Fibroblast of the aortic adventitia (primary cell): ENCODE data around the gene MAGEB4. TPM values are rescaled to one million over a fixed set of nuclear protein-coding genes. Genes with fewer than 3 reads are reported as not detected.
A peak's percentile ranks its signal among the peaks of the same experiment; 100 is the strongest.
"Not testable (repeated sequence)": the region's sequence is repeated elsewhere in the genome, so short reads cannot be mapped to it uniquely, and the experiment has no call there.

Experiments
- DNase-seq: peaks from one replicate; pipeline ENCODE4 v3.0.0-alpha.2; 2010; ENCODE audit warnings: low read depth
- H3K4me3 ChIP-seq: 2 replicates; pipeline ENCODE4 v1.5.1; 2011; ENCODE audit warnings: low read depth, mild to moderate bottlenecking, control low read depth, low read length, moderate library complexity
- total RNA-seq: library from RNA; depleted of rRNA; stranded (reverse); fragments of >200 nt; gene quantifications from 2 replicates; pipeline ENCODE4 v1.2.3, GENCODE V29; 2012; ENCODE audit warnings: low replicate concordance
- TF ChIP-seq, protein P1 (sequence below): IDR thresholded peaks from 2 replicates; pipeline ENCODE4 v1.5.1; 2011; ENCODE audit warnings: mild to moderate bottlenecking, low read length, control low read depth, inconsistent platforms; ENCODE audit not compliant: insufficient read depth

Gene MAGEB4
- total RNA-seq: not detected in 2 replicates

DNA sequence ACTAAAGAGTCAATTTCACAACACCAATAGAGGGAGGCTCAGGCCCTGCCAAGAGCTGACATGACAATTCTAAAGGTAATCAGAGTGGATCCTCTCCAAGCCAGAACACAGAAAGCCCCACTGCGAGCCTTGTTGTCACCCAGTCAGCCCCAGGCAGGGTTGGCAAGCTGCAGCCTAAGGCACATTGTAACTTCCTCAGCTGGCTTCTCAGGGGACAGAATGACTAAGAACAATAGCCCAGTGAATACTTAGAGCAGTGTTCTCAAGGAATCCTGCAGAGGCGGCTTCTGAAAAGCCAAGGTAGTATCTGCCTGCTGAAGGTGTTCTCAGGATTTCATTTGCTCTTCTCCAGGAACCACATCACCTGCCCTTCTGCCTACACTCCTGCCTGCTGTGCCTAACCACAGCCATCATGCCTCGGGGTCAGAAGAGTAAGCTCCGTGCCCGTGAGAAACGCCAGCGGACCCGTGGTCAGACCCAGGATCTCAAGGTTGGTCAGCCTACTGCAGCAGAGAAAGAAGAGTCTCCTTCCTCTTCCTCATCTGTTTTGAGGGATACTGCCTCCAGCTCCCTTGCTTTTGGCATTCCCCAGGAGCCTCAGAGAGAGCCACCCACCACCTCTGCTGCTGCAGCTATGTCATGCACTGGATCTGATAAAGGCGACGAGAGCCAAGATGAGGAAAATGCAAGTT lies at the start of gene MAGEB4:
TSS of gene MAGEB4 (plus strand) at position 277 of the 692 bp plus-strand sequence. CDS start at position 413, 136 bp downstream.
- TF ChIP-seq, protein P1, sequence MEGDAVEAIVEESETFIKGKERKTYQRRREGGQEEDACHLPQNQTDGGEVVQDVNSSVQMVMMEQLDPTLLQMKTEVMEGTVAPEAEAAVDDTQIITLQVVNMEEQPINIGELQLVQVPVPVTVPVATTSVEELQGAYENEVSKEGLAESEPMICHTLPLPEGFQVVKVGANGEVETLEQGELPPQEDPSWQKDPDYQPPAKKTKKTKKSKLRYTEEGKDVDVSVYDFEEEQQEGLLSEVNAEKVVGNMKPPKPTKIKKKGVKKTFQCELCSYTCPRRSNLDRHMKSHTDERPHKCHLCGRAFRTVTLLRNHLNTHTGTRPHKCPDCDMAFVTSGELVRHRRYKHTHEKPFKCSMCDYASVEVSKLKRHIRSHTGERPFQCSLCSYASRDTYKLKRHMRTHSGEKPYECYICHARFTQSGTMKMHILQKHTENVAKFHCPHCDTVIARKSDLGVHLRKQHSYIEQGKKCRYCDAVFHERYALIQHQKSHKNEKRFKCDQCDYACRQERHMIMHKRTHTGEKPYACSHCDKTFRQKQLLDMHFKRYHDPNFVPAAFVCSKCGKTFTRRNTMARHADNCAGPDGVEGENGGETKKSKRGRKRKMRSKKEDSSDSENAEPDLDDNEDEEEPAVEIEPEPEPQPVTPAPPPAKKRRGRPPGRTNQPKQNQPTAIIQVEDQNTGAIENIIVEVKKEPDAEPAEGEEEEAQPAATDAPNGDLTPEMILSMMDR: no peak
- DNase-seq: no peak
- no peak within 1 kb of the TSS for H3K4me3 ChIP-seq

- DNase-seq, H3K4me3 ChIP-seq: not testable (repeated sequence)
Measured at GRCh38 chrX:30193910-30194309, 47.9 kb upstream of the MAGEB4 start.

DNA sequence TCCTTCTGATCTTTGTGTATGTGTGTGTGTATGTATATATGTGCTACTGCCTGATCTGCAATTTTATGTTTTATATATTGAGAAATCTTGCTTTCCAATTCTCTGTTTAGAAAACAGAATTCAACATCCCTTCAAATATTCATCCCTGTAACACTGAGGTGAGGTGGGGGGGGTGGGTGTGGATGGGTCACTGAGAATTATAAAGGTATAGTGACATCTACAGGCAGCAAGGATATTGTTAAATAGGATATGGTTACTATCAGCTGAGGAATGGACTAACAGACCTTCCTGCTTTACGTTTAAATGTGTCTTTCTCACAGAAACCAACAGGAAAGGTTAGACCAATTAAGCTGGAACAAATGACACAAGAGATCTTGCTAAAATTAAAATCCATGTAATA lies 45.5 kb upstream of the MAGEB4 start:
- DNase-seq: peak; percentile 1
- H3K4me3 ChIP-seq: no peak overlapping the region

DNA sequence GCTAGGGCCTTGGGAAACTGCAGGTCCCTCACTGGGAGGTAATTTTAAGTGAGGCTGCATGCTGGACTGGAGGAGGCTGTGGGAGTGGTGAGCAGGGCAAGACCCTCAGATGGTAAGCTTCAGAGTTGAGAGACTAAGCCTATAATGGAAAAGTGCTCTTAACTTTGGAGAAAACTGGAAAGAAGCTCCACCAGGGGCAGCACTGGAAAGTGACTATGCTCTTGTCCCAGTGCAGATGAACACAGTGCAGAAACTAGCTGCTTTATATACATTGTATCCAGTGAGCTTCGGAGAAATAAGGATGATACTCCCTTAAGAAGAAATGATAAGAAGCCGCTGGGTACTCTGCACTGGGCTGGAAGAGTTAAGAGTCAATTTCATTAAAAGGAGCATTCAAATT lies 29.6 kb upstream of the MAGEB4 start:
- DNase-seq: no peak
- TF ChIP-seq, protein P1: no peak
- H3K4me3 ChIP-seq: no peak overlapping the region

More for the DNA sequence above, 45.5 kb upstream of the MAGEB4 start:
- TF ChIP-seq, protein P1: peak; percentile 15

DNA sequence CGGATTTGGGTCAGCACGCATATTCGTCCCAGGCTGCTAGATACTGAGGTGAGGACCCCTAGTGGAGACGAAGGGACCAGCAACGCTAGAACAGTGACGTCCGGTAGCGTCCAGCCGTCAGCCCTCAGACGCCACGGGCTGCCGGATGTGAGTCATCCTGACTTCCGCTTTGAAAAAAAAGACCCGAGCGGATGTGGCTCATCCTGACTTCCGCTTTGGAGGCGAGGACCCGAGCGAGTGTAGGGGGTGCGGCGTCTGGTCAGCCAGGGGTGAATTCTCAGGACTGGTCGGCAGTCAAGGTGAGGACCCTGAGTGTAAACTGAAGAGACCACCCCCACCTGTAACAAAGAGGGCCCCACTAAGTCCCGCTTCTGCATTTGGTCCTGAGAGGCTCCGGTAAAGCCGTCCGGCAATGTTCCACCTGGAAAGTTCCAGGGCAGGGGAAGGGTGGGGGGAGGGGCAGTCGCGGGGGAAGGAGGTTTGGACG lies 26.4 kb upstream of the MAGEB4 start, which contains the start of gene MAGEB2:
TSS of gene MAGEB2 (plus strand) at position 207 of the 487 bp plus-strand sequence. CDS start 3,018 bp downstream, outside the sequence.
- no peak for DNase-seq
- TF ChIP-seq, protein P1: no peak
- H3K4me3 ChIP-seq: no peak within 1 kb of the TSS

DNA sequence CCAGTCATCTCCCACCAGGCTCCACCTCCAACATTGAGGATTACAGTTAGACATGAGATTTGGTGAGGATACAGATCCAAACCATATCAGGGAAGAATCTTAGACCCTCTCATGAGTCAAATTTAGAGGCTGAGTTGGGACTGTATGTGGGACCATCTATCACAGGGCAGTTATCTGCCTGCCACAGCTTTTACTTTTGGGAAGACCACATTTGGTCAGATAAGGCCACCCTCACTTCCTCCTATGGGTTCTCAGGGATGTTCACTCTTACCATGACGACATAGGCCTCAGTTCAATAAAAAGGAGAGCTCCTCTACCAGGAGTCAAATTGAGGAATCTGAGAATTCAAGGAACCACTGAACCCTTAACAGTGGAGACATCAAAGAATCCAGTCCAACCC lies 24.3 kb upstream of the MAGEB4 start:
- no peak overlapping the region for H3K4me3 ChIP-seq
- no peak for DNase-seq
- TF ChIP-seq, protein P1: no peak

GRCh38 chrX:30219372-30219771 lies 22.4 kb upstream of the MAGEB4 start:
- TF ChIP-seq, protein P1: no peak
- DNase-seq: no peak
- H3K4me3 ChIP-seq: no peak overlapping the region
